GM12878 (cell line): ENCODE results near the gene PCCA. TPM values are rescaled to one million over a fixed set of nuclear protein-coding genes. Genes with fewer than 3 reads are reported as not detected.

ENCODE experiments used
- ATF2 ChIP-seq: IDR thresholded peaks from 2 replicates; pipeline ENCODE4 v1.6.1; 2012; ENCODE audit warnings: low read length, inconsistent platforms
- CBX3 ChIP-seq: fragments of 200-600 bp; sonication (generic); IDR thresholded peaks from 2 replicates; pipeline ENCODE4 v1.6.1; 2016; ENCODE audit warnings: low read depth, borderline replicate concordance
- GABPA ChIP-seq: IDR thresholded peaks from 2 replicates; pipeline ENCODE4 v1.6.1; 2014; ENCODE audit warnings: antibody characterized with exemption, low read depth, mild to moderate bottlenecking, inconsistent platforms
- MTA3 ChIP-seq: IDR thresholded peaks from 2 replicates; pipeline ENCODE4 v1.6.1; 2012; ENCODE audit warnings: low read length, inconsistent platforms, borderline replicate concordance
- NFXL1 ChIP-seq: fragments of 450-650 bp; IDR thresholded peaks from 2 replicates; pipeline ENCODE4 v1.6.1; 2017; ENCODE audit warnings: antibody characterized with exemption, mild to moderate bottlenecking, borderline replicate concordance
- NFYB ChIP-seq: IDR thresholded peaks from 2 replicates; pipeline ENCODE4 v1.6.1; 2011; ENCODE audit warnings: low read depth, mild to moderate bottlenecking, low read length, improper control_type of control experiment, moderate library complexity; ENCODE audit not compliant: insufficient read depth
- RAD21 ChIP-seq: IDR thresholded peaks from 2 replicates; pipeline ENCODE4 v1.6.1; 2011; ENCODE audit warnings: mild to moderate bottlenecking, low read depth, low read length, moderate library complexity; ENCODE audit not compliant: insufficient read depth
- RUNX3 ChIP-seq: IDR thresholded peaks from 2 replicates; pipeline ENCODE4 v1.6.1; 2012; ENCODE audit warnings: low read length, inconsistent platforms
- SIX5 ChIP-seq: IDR thresholded peaks from 2 replicates; pipeline ENCODE4 v1.6.1; 2011; ENCODE audit warnings: mild to moderate bottlenecking, low read depth, low read length, moderate library complexity; ENCODE audit not compliant: severe bottlenecking
- SKIL ChIP-seq: fragments of 450-650 bp; IDR thresholded peaks from 2 replicates; pipeline ENCODE4 v1.6.1; 2017; ENCODE audit warnings: mild to moderate bottlenecking, low read depth, inconsistent platforms; ENCODE audit not compliant: poor library complexity, severe bottlenecking
- USF2 ChIP-seq: IDR thresholded peaks from 2 replicates; pipeline ENCODE4 v1.6.1; 2011; ENCODE audit warnings: low read depth, low read length, improper control_type of control experiment, borderline replicate concordance
- ZNF384 ChIP-seq: IDR thresholded peaks from 2 replicates; pipeline ENCODE4 v1.6.1; 2012; ENCODE audit warnings: low read depth, mild to moderate bottlenecking, low read length, improper control_type of control experiment, borderline replicate concordance
- ZZZ3 ChIP-seq: IDR thresholded peaks from 2 replicates; pipeline ENCODE4 v1.6.1; 2011; ENCODE audit warnings: low read depth; ENCODE audit not compliant: control insufficient read depth, insufficient read length
- polyA plus RNA-seq, 11 experiments: library from polyadenylated mRNA; depleted of rRNA in 4 of 11; unstranded in 6 of 11; stranded (reverse) in 5 of 11; fragments of >200 nt; fragmentation: Nextera tagmentation in 4 of 11; fragmentation: Illumina TruSeq in 1 of 11; extraction: Ambion mirVana in 4 of 11; extraction: Trizol in 1 of 11; gene quantifications; 1 replicate in 1 of 11; 2 replicates in 10 of 11; pipeline versions ENCODE4 v1.2.1 to v1.2.3, GENCODE V29; 2011 to 2016; ENCODE audit warnings: inconsistent platforms in 2 of 11, missing spikeins in 2 of 11, low read depth in 1 of 11
- total RNA-seq, 4 experiments: library from RNA; depleted of rRNA in 3 of 4; stranded (reverse); fragments of >200 nt in 3 of 4; fragmentation: Illumina TruSeq in 1 of 4; extraction: Trizol in 1 of 4; gene quantifications; 2 replicates each; pipeline versions ENCODE4 v1.2.1 to v1.2.3, GENCODE V29; 2013 to 2021
- TF ChIP-seq, protein P1 (sequence below): IDR thresholded peaks from 2 replicates; pipeline ENCODE4 v1.6.1; 2011; ENCODE audit warnings: borderline replicate concordance, low read depth, mild to moderate bottlenecking, moderate library complexity, mixed read lengths, low read length; ENCODE audit not compliant: insufficient read depth; ENCODE audit errors: extremely low read length
- TF ChIP-seq, protein P2 (sequence below): fragments of 450-650 bp; IDR thresholded peaks from 2 replicates; pipeline ENCODE4 v1.6.1; 2017; ENCODE audit warnings: mild to moderate bottlenecking, moderate library complexity
- TF ChIP-seq, protein P3 (sequence below): fragments of 450-650 bp; IDR thresholded peaks from 2 replicates; pipeline ENCODE4 v1.6.1; 2018; ENCODE audit warnings: borderline replicate concordance, mild to moderate bottlenecking; ENCODE audit not compliant: partially characterized antibody

PCCA gene
- total and polyA plus RNA-seq, 10 of the 15 experiments (the other 5 are each of a cell fraction or from before 2014, with no cell fraction given) = 5.9 to 18.2 (median 12.4) TPM

- TF ChIP-seq SKIL (no peak), ZZZ3 (no peak), ZNF384 (no peak), NFYB (no peak), RUNX3 (peak; percentile 80), MTA3 (no peak), NFXL1 (no peak), RAD21 (no peak), SIX5 (no peak), GABPA (peak; percentile 44; the same call in 1 of the 2 replicates), USF2 (no peak), ATF2 (peak; percentile 31; the same call in 1 of the 2 replicates), CBX3 (no peak)
- TF ChIP-seq, protein P1, sequence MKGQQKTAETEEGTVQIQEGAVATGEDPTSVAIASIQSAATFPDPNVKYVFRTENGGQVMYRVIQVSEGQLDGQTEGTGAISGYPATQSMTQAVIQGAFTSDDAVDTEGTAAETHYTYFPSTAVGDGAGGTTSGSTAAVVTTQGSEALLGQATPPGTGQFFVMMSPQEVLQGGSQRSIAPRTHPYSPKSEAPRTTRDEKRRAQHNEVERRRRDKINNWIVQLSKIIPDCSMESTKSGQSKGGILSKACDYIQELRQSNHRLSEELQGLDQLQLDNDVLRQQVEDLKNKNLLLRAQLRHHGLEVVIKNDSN = no peak
- TF ChIP-seq, protein P2, sequence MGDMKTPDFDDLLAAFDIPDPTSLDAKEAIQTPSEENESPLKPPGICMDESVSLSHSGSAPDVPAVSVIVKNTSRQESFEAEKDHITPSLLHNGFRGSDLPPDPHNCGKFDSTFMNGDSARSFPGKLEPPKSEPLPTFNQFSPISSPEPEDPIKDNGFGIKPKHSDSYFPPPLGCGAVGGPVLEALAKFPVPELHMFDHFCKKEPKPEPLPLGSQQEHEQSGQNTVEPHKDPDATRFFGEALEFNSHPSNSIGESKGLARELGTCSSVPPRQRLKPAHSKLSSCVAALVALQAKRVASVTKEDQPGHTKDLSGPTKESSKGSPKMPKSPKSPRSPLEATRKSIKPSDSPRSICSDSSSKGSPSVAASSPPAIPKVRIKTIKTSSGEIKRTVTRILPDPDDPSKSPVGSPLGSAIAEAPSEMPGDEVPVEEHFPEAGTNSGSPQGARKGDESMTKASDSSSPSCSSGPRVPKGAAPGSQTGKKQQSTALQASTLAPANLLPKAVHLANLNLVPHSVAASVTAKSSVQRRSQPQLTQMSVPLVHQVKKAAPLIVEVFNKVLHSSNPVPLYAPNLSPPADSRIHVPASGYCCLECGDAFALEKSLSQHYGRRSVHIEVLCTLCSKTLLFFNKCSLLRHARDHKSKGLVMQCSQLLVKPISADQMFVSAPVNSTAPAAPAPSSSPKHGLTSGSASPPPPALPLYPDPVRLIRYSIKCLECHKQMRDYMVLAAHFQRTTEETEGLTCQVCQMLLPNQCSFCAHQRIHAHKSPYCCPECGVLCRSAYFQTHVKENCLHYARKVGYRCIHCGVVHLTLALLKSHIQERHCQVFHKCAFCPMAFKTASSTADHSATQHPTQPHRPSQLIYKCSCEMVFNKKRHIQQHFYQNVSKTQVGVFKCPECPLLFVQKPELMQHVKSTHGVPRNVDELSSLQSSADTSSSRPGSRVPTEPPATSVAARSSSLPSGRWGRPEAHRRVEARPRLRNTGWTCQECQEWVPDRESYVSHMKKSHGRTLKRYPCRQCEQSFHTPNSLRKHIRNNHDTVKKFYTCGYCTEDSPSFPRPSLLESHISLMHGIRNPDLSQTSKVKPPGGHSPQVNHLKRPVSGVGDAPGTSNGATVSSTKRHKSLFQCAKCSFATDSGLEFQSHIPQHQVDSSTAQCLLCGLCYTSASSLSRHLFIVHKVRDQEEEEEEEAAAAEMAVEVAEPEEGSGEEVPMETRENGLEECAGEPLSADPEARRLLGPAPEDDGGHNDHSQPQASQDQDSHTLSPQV = no peak
- TF ChIP-seq, protein P3, sequence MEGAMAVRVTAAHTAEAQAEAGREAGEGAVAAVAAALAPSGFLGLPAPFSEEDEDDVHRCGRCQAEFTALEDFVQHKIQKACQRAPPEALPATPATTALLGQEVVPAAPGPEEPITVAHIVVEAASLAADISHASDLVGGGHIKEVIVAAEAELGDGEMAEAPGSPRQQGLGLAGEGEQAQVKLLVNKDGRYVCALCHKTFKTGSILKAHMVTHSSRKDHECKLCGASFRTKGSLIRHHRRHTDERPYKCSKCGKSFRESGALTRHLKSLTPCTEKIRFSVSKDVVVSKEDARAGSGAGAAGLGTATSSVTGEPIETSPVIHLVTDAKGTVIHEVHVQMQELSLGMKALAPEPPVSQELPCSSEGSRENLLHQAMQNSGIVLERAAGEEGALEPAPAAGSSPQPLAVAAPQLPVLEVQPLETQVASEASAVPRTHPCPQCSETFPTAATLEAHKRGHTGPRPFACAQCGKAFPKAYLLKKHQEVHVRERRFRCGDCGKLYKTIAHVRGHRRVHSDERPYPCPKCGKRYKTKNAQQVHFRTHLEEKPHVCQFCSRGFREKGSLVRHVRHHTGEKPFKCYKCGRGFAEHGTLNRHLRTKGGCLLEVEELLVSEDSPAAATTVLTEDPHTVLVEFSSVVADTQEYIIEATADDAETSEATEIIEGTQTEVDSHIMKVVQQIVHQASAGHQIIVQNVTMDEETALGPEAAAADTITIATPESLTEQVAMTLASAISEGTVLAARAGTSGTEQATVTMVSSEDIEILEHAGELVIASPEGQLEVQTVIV = no peak
Observed at GRCh38 chr13:100203696-100204367, 114.9 kb downstream of the PCCA start (continued).
